ENCODE results near the gene GEMIN4.
"Not testable (repeated sequence)": the region's sequence is repeated elsewhere in the genome, so short reads cannot be mapped to it uniquely, and the experiment has no call there.

GRCh38 chr17:785901-786300 is 33.8 kb upstream of the GEMIN4 start:
- TF ChIP-seq REST (IDR thresholded peaks at IDR 0.05); CTCF (IDR thresholded peaks at IDR 0.05; ENCODE audit: low read depth, low read length, missing input control); TAF1 (conservative IDR thresholded peaks at IDR 0.05); MAX (IDR thresholded peaks at IDR 0.05); FOXA1 (IDR thresholded peaks at IDR 0.05); YY1 (IDR thresholded peaks at IDR 0.05); JUND (IDR thresholded peaks at IDR 0.05); RAD21 (IDR thresholded peaks at IDR 0.05); GABPA (IDR thresholded peaks at IDR 0.05 in 1 of 2, conservative IDR thresholded peaks at IDR 0.05 in 1 of 2); NR2F2 (IDR thresholded peaks at IDR 0.05); SP1 (IDR thresholded peaks at IDR 0.05); ZBTB33 (IDR thresholded peaks at IDR 0.05); HNF4A (conservative IDR thresholded peaks at IDR 0.05); RXRA (IDR thresholded peaks at IDR 0.05): not testable (repeated sequence)
